ENCODE data around the gene AK2. TPM values are rescaled to one million over a fixed set of nuclear protein-coding genes. Genes with fewer than 3 reads are reported as not detected.
A peak's percentile ranks its signal among the peaks of the same experiment; 100 is the strongest.

Gene AK2
- total RNA-seq, 1 experiment from 2014 or later: 191 TPM

- H3K4me3 ChIP-seq: peak overlapping the region; percentile 66; the same call in 1 of the 2 replicates
- no peaks in the 10 kb centered on the region for H3K36me3 ChIP-seq (ENCODE audit: low read depth)
- peaks cover 25% of the 10 kb centered on the region for H3F3A ChIP-seq (ENCODE audit: insufficient read depth, low read depth)
- peaks cover 13% of the 10 kb centered on the region; the same call in 1 of the 2 replicates for H4K20me1 ChIP-seq (ENCODE audit: insufficient read depth)
- ChIA-PET POLR2A (ENCODE audit: unreplicated experiment) (interaction anchor here (0.5 to 1.2 kb wide), 7 partner anchors 20 to 69 kb away, joined by 3 to 10 read pairs (median 5); no protein-coding TSS in a partner anchor), CTCF (interaction anchor here (0.7 to 1.3 kb wide), 2 partner anchors 42 to 186 kb away, joined by 3 to 6 read pairs; no protein-coding TSS in a partner anchor)
- intact Hi-C loops (cut with micrococcal nuclease; ENCODE audit: unreplicated experiment): no loop called here
- peak overlapping the region; percentile 38; the same call in 1 of the 2 replicates for H3K27ac ChIP-seq
- DNase-seq: no peak
- peaks cover 36% of the 10 kb centered on the region for H3K79me2 ChIP-seq (ENCODE audit: low read depth)
- H3K4me1 ChIP-seq (replicated peaks; ENCODE audit: insufficient read depth): peaks cover 49% of the 10 kb centered on the region
- BruUV-seq (replicated peaks): no TSS peak
- H3K9me3 ChIP-seq (ENCODE audit: insufficient read depth, low read depth): no peaks in the 10 kb centered on the region
- H2AFZ ChIP-seq: peak overlapping the region; percentile 71
- no peaks in the 10 kb centered on the region for H3K9me2 ChIP-seq (ENCODE audit: insufficient read depth)
- no peaks in the 10 kb centered on the region for H3K27me3 ChIP-seq (ENCODE audit: insufficient read depth, low read depth)
- TF ChIP-seq EZH2 (IDR thresholded peaks at IDR 0.05; ENCODE audit: low read depth) (no peak), CTCF (conservative IDR thresholded peaks at IDR 0.05) (no peak)
- H3K4me2 ChIP-seq: peak overlapping the region; percentile 78
These were observed 71.4 kb downstream of the AK2 start for GRCh38 chr1:32965251-32965747.

GRCh38 chr1:32964461-32965250 is 72.0 kb downstream of the AK2 start, which contains the start of gene RNF19B:
TSS of gene RNF19B (minus strand) at chr1:32964809. CDS start at chr1:32964685, 124 bp downstream.
- H3K36me3 ChIP-seq (ENCODE audit: low read depth): no peaks in the 10 kb centered on the region

More at GRCh38 chr1:32964461-32965250, 72.0 kb downstream of the AK2 start, which contains the start of gene RNF19B:
- POLR2A ChIA-PET (ENCODE audit: unreplicated experiment): interaction anchor here (0.5 to 1.2 kb wide), 9 partner anchors 16 to 385 kb away, joined by 3 to 9 read pairs (median 4); no protein-coding TSS in a partner anchor
- Histone ChIP-seq H3K4me3 (peak within 1 kb of the TSS; percentile 97), H3K9me2 (ENCODE audit: insufficient read depth) (no peaks in the 10 kb centered on the region), H3K79me2 (ENCODE audit: low read depth) (peaks cover 42% of the 10 kb centered on the region), H3K27ac (peak within 1 kb of the TSS; percentile 54), H4K20me1 (ENCODE audit: insufficient read depth) (peaks cover 13% of the 10 kb centered on the region; the same call in 1 of the 2 replicates), H3F3A (ENCODE audit: insufficient read depth, low read depth) (peaks cover 19% of the 10 kb centered on the region), H3K9me3 (ENCODE audit: insufficient read depth, low read depth) (no peaks in the 10 kb centered on the region), H2AFZ (peak within 1 kb of the TSS; percentile 83), H3K27me3 (ENCODE audit: insufficient read depth, low read depth) (no peaks in the 10 kb centered on the region), H3K4me2 (peak within 1 kb of the TSS; percentile 82), H3K4me1 (replicated peaks; ENCODE audit: insufficient read depth) (peaks cover 43% of the 10 kb centered on the region)
- TF ChIP-seq CTCF (conservative IDR thresholded peaks at IDR 0.05) (0 out of 2 replicates have a peak, but pooled peaks have one; percentile 19), EZH2 (IDR thresholded peaks at IDR 0.05; ENCODE audit: low read depth) (no peak)
- intact Hi-C loops (cut with micrococcal nuclease; ENCODE audit: unreplicated experiment): no loop called here
- peak; percentile 84 to 96 for DNase-seq
- CTCF ChIA-PET: interaction anchor here (1.3 kb wide), 1 partner anchor 43 kb away, joined by 6 read pairs; no protein-coding TSS in a partner anchor
- no TSS peak for BruUV-seq (replicated peaks)
